Measurements from ENCODE around the gene SERPINE3. TPM values are rescaled to one million over a fixed set of nuclear protein-coding genes. Genes with fewer than 3 reads are reported as not detected.
A peak's percentile ranks its signal among the peaks of the same experiment; 100 is the strongest.

SERPINE3 gene
- total RNA-seq, 1 donor from 2014 or later: 0.47 TPM

DNA sequence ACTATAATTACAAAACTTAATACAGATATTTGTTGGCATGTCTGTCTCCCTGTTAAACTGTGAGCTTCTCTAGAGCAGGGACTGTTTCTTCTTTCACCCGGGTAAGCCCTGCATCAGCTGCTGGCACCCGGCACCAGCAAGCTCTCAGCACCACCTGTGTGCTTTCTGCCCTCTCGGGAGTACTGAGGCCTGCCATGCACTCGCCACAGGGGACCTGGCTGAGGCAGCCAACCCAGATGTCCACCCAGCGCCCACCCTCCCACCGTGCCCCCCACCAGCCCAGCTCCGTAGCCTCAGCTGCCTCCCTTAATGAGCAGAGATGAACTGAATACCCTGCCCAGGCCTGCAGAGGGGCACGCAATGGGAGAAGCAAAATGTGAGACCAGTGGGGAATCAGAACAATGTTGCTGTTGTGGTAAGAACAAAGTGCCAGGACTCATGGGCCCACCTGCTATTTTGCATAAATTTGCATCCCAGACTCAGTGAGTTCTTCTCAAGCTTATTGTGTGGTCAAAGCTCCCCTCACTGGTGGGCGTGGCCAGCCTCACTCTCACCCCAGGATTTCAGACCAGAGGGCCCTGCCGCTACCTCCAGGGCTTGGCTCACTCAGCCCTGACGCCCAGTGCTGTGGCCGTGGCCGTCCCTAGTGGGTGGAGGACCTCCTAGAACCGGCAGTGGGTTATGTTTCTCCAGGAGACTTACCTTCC, 14.6 kb upstream of the SERPINE3 start:
- Histone ChIP-seq H3K79me2 (ENCODE audit: low read depth) (no peaks in the 10 kb centered on the region), H3K4me3 (no peak overlapping the region), H3K9ac (no peak overlapping the region), H2AFZ (replicated peaks) (no peak overlapping the region), H3K9me3 (ENCODE audit: low read depth) (no peaks in the 10 kb centered on the region), H3K36me3 (no peaks in the 10 kb centered on the region), H3K4me2 (peak overlapping the region; percentile 26), H3F3A (ENCODE audit: low read depth) (peaks cover 27% of the 10 kb centered on the region), H3K4me1 (peaks cover 34% of the 10 kb centered on the region), H3K27me3 (no peaks in the 10 kb centered on the region), H3K27ac (no peak overlapping the region), H4K20me1 (ENCODE audit: low read depth) (no peaks in the 10 kb centered on the region)
- no peaks in the 10 kb centered on the region for H3K9me3 Mint-ChIP-seq
- peaks cover 2% of the 10 kb centered on the region for H3K27me3 Mint-ChIP-seq (ENCODE audit: insufficient read depth, low read depth)
- peak; percentile 47 for DNase-seq (ENCODE audit: low spot score)
- no peak overlapping the region for H3K27ac Mint-ChIP-seq
- H3K36me3 Mint-ChIP-seq: no peaks in the 10 kb centered on the region
- TF ChIP-seq EZH2phosphoT487 (IDR thresholded peaks at IDR 0.05) (no peak), EZH2 (IDR thresholded peaks at IDR 0.05) (no peak)
- TF ChIP-seq, protein P1, sequence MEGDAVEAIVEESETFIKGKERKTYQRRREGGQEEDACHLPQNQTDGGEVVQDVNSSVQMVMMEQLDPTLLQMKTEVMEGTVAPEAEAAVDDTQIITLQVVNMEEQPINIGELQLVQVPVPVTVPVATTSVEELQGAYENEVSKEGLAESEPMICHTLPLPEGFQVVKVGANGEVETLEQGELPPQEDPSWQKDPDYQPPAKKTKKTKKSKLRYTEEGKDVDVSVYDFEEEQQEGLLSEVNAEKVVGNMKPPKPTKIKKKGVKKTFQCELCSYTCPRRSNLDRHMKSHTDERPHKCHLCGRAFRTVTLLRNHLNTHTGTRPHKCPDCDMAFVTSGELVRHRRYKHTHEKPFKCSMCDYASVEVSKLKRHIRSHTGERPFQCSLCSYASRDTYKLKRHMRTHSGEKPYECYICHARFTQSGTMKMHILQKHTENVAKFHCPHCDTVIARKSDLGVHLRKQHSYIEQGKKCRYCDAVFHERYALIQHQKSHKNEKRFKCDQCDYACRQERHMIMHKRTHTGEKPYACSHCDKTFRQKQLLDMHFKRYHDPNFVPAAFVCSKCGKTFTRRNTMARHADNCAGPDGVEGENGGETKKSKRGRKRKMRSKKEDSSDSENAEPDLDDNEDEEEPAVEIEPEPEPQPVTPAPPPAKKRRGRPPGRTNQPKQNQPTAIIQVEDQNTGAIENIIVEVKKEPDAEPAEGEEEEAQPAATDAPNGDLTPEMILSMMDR (IDR thresholded peaks at IDR 0.05): no peak
- no peak overlapping the region for H3K4me3 Mint-ChIP-seq
- H3K4me1 Mint-ChIP-seq: peaks cover 22% of the 10 kb centered on the region

- H3K4me2 ChIP-seq: peak overlapping the region; percentile 26
- DNase-seq (ENCODE audit: low spot score): no peak
- no peaks in the 10 kb centered on the region for H3K9me3 Mint-ChIP-seq
These were observed 13.7 kb upstream of the SERPINE3 start for GRCh38 chr13:51325837-51326236.

DNA sequence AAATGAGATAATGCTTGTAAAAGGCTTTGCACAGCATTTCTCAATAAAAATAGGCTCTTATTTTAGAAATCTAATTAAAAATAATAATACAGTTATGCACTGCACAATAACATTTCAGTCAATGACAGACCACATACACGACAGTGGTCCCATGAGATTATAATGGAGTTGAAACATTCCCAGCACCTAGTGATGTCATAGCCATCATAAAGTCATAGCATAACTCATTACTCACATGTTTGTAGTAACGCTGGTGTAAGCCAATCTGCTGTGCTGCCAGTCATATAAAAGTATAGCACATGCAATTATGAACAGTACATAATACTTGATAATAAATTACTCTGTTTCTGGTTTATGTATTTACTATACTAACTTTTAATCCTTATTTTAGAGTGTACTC, 12.7 kb upstream of the SERPINE3 start:
- H3K36me3 ChIP-seq: no peaks in the 10 kb centered on the region
- no peaks in the 10 kb centered on the region for H3K79me2 ChIP-seq (ENCODE audit: low read depth)
- H3K4me3 Mint-ChIP-seq: no peak overlapping the region
- no peak overlapping the region for H3K9ac ChIP-seq
- H3K27ac Mint-ChIP-seq: no peak overlapping the region
- H3K4me2 ChIP-seq: no peak overlapping the region
- peaks cover 27% of the 10 kb centered on the region for H3F3A ChIP-seq (ENCODE audit: low read depth)
- no peaks in the 10 kb centered on the region for H3K36me3 Mint-ChIP-seq
- H3K9me3 Mint-ChIP-seq: no peaks in the 10 kb centered on the region
- no peaks in the 10 kb centered on the region for H4K20me1 ChIP-seq (ENCODE audit: low read depth)
- peaks cover 34% of the 10 kb centered on the region for H3K4me1 ChIP-seq
- H3K27me3 ChIP-seq: no peaks in the 10 kb centered on the region
- no peak overlapping the region for H3K4me3 ChIP-seq
- no peaks in the 10 kb centered on the region for H3K9me3 ChIP-seq (ENCODE audit: low read depth)
- DNase-seq (ENCODE audit: low spot score): no peak
- peaks cover 26% of the 10 kb centered on the region for H3K4me1 Mint-ChIP-seq
- no peak for TF ChIP-seq EZH2 (IDR thresholded peaks at IDR 0.05)
- TF ChIP-seq, protein P1 (IDR thresholded peaks at IDR 0.05): no peak
- no peak for TF ChIP-seq EZH2phosphoT487 (IDR thresholded peaks at IDR 0.05)
- peaks cover 9% of the 10 kb centered on the region for H3K27me3 Mint-ChIP-seq (ENCODE audit: insufficient read depth, low read depth)
- H3K27ac ChIP-seq: no peak overlapping the region
- H2AFZ ChIP-seq (replicated peaks): no peak overlapping the region

More at GRCh38 chr13:51325837-51326236, 13.7 kb upstream of the SERPINE3 start:
- peaks cover 27% of the 10 kb centered on the region for H3F3A ChIP-seq (ENCODE audit: low read depth)
- no peaks in the 10 kb centered on the region for H3K27me3 ChIP-seq
- H4K20me1 ChIP-seq (ENCODE audit: low read depth): no peaks in the 10 kb centered on the region
- Mint-ChIP-seq H3K4me3 (no peak overlapping the region), H3K27ac (no peak overlapping the region), H3K36me3 (no peaks in the 10 kb centered on the region), H3K4me1 (peaks cover 22% of the 10 kb centered on the region), H3K27me3 (ENCODE audit: insufficient read depth, low read depth) (peaks cover 6% of the 10 kb centered on the region)
- H3K9me3 ChIP-seq (ENCODE audit: low read depth): no peaks in the 10 kb centered on the region
- H3K79me2 ChIP-seq (ENCODE audit: low read depth): no peaks in the 10 kb centered on the region
- TF ChIP-seq, protein P1 (IDR thresholded peaks at IDR 0.05): no peak
- no peak for TF ChIP-seq EZH2phosphoT487 (IDR thresholded peaks at IDR 0.05)
- TF ChIP-seq EZH2 (IDR thresholded peaks at IDR 0.05): no peak
- no peak overlapping the region for H3K9ac ChIP-seq
- no peak overlapping the region for H2AFZ ChIP-seq (replicated peaks)
- H3K27ac ChIP-seq: no peak overlapping the region
- no peaks in the 10 kb centered on the region for H3K36me3 ChIP-seq
- no peak overlapping the region for H3K4me3 ChIP-seq
- peaks cover 34% of the 10 kb centered on the region for H3K4me1 ChIP-seq
